Dendritic cell treated with granulocyte-macrophage colony-stimulating factor and Interleukin-4, amounts not matched to agents 40 ng/mL and 50 ng/mL, for 4 days (primary cell): ENCODE results near the gene STK32C.

Experiments used
- H3K27ac Mint-ChIP-seq: one replicate; pipeline ENCODE4 v1.8.0; 2022; ENCODE audit warnings: mild to moderate bottlenecking, mixed read lengths
- H3K27me3 Mint-ChIP-seq: one replicate; pipeline ENCODE4 v1.8.0; 2022; ENCODE audit warnings: mild to moderate bottlenecking, mixed read lengths
- H3K36me3 Mint-ChIP-seq: one replicate; pipeline ENCODE4 v1.8.0; 2022; ENCODE audit warnings: low read depth, mixed read lengths
- H3K4me1 Mint-ChIP-seq: one replicate; pipeline ENCODE4 v1.8.0; 2022; ENCODE audit warnings: low read depth, mixed read lengths
- H3K4me3 Mint-ChIP-seq: one replicate; pipeline ENCODE4 v1.8.0; 2022; ENCODE audit warnings: mild to moderate bottlenecking, moderate library complexity, mixed read lengths
- H3K9me3 Mint-ChIP-seq: one replicate; pipeline ENCODE4 v1.8.0; 2022; ENCODE audit warnings: mixed read lengths
- intact Hi-C: fragments of 100-400 bp; cut with micrococcal nuclease; formaldehyde crosslinking; loops from one replicate; pipeline ENCODE4 v1.15.0; 2022

The STK32C gene

GRCh38 chr10:132213917-132214316 lies 93.8 kb downstream of the STK32C start:
- no peak overlapping the region for H3K4me3 Mint-ChIP-seq
- intact Hi-C loops = no loop called here

GRCh38 chr10:132212816-132213215 lies 94.9 kb downstream of the STK32C start:
- intact Hi-C loops = no loop called here
- no peaks in the 10 kb centered on the region for H3K27me3 Mint-ChIP-seq
- peaks cover 100% of the 10 kb centered on the region for H3K36me3 Mint-ChIP-seq
- H3K27ac Mint-ChIP-seq = no peak overlapping the region
- H3K4me1 Mint-ChIP-seq = no peaks in the 10 kb centered on the region
- peaks cover 39% of the 10 kb centered on the region for H3K9me3 Mint-ChIP-seq
- no peak overlapping the region for H3K4me3 Mint-ChIP-seq

More at GRCh38 chr10:132213917-132214316, 93.8 kb downstream of the STK32C start:
- H3K27me3 Mint-ChIP-seq = no peaks in the 10 kb centered on the region
- peaks cover 41% of the 10 kb centered on the region for H3K9me3 Mint-ChIP-seq
- no peak overlapping the region for H3K27ac Mint-ChIP-seq
- H3K36me3 Mint-ChIP-seq = peaks cover 99% of the 10 kb centered on the region
- no peaks in the 10 kb centered on the region for H3K4me1 Mint-ChIP-seq

DNA sequence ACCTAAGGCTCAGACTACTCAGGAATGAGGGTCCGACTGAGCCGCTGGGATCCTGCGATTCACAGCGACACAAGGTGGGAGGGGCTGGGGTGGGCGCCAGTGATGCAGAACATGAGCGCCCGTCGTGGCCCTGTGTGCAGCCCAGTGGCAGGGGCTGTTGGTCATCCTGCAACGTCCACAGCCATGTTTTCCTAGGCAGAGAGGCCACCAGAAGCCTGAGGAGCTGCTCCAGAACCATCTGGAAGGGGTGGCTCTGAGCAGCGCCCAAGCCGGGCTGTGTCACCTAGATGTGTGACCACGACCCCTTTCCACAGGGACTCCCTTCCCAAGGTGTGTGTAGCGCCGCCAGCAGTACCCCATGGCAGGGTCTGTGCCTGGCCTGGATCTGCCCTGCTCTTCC lies 96.5 kb downstream of the STK32C start:
- Mint-ChIP-seq H3K27ac (no peak overlapping the region), H3K36me3 (peaks cover 100% of the 10 kb centered on the region), H3K9me3 (peaks cover 25% of the 10 kb centered on the region), H3K4me3 (no peak overlapping the region), H3K27me3 (no peaks in the 10 kb centered on the region), H3K4me1 (no peaks in the 10 kb centered on the region)
- intact Hi-C loops = no loop called here

DNA sequence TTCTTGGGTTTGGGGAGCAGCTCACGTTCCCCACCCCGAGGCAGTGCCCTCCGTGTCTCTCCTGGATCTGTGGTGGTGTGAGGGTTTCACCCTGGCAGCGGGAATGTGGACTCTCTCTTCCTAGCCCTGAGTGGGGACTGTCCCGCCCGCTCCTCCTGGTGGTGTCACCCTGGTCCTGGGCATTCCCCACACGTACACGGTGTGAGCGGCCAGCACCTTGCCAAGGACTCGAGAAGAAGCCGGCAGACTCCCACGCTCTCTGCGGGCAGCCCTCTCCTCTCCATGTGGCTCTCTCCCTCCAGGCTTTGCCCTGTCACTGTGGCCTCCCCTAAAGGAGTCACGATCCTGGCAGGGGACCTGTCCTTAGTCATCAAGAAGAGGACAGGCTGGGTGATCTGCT lies 97.0 kb downstream of the STK32C start:
- Mint-ChIP-seq H3K9me3 (peaks cover 23% of the 10 kb centered on the region), H3K4me1 (no peaks in the 10 kb centered on the region), H3K27ac (no peak overlapping the region), H3K36me3 (peaks cover 99% of the 10 kb centered on the region), H3K27me3 (no peaks in the 10 kb centered on the region), H3K4me3 (no peak overlapping the region)
- intact Hi-C loops = no loop called here

DNA sequence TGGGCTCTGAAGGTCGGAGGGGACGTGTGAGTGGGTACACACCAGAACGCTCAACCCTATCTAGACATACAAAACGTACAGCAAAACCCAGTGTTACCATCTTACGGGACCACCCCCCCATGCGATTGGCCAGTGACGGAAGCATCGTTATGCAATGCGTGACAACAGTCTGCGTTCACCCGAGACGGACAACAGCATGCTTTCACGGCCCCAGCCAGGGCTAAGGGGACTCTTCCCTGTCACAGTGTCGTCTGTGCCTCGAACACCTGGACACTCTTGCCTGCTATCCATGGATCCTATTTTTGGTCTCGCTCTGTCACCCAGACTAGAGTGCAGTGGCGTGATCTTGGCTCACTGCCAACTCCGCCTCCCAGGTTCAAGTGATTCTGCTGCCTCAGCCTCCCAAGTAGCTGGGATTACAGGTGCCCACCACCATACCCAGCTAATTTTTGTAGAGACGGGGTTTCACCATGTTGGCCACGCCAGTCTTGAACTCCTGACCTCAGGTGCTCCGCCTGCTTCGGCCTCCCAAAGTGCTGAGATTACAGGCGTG lies 97.7 kb downstream of the STK32C start:
- intact Hi-C loops = no loop called here
- no peaks in the 10 kb centered on the region for H3K27me3 Mint-ChIP-seq
- no peak overlapping the region for H3K4me3 Mint-ChIP-seq
- no peak overlapping the region for H3K27ac Mint-ChIP-seq
- H3K36me3 Mint-ChIP-seq = peaks cover 99% of the 10 kb centered on the region
- H3K9me3 Mint-ChIP-seq = peaks cover 16% of the 10 kb centered on the region
- H3K4me1 Mint-ChIP-seq = no peaks in the 10 kb centered on the region

GRCh38 chr10:132209130-132209529 lies 98.6 kb downstream of the STK32C start:
- Mint-ChIP-seq H3K36me3 (peaks cover 96% of the 10 kb centered on the region), H3K4me1 (no peaks in the 10 kb centered on the region), H3K4me3 (no peak overlapping the region), H3K9me3 (peaks cover 10% of the 10 kb centered on the region), H3K27ac (no peak overlapping the region), H3K27me3 (no peaks in the 10 kb centered on the region)
- intact Hi-C loops = no loop called here

GRCh38 chr10:132208462-132209050 lies 99.2 kb downstream of the STK32C start:
- Mint-ChIP-seq H3K36me3 (peaks cover 90% of the 10 kb centered on the region), H3K4me1 (no peaks in the 10 kb centered on the region), H3K4me3 (no peak overlapping the region), H3K27me3 (no peaks in the 10 kb centered on the region), H3K9me3 (peaks cover 5% of the 10 kb centered on the region), H3K27ac (no peak overlapping the region)
- intact Hi-C loops = no loop called here

DNA sequence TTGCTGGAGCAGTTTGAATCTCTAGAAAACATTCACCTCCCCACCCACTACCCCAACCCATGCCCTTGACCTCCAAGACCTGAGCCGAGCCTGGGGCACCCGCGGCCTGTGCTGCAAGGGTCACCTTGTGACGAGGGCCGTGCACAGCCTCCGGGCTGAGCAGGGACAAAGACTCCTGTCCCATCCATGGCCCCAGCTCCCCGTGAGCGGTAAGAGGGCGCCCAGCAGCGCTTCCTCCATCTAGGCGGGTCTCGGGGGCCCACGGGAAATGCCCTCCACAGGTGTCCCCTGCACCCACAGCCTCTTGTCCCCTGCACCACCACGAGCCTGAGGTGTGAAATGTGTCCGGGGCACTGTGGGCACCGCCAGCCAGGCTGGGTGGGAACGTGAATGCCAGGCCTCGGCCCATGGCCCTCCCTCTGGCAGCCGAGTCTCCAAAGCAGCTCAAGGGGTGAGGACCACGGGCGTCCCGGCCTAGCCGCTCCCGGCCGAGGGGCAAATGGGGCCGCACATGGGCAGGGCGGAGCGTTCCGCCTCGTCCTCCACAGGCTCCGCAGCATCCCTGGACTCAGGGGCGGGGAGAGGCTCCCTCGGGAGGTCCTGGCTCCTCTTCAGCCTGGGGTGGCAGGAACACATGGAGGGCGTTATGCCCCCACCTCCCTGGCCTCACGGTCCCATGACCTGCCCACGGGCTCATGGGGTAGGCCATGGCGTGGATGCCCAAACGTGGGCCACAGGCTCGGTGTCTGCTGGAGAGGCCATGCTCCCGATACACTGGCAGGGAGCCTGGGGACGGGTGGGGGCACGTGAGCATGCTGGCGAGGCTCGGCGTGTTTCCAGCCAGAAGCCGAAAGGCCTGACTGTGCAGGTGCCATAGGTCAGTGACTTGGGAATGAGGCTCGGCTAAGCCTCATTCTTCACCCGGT lies 100.0 kb downstream of the STK32C start:
- Mint-ChIP-seq H3K9me3 (no peaks in the 10 kb centered on the region), H3K27me3 (no peaks in the 10 kb centered on the region), H3K4me1 (no peaks in the 10 kb centered on the region), H3K4me3 (no peak overlapping the region), H3K27ac (no peak overlapping the region), H3K36me3 (peaks cover 82% of the 10 kb centered on the region)
- intact Hi-C loops = no loop called here

DNA sequence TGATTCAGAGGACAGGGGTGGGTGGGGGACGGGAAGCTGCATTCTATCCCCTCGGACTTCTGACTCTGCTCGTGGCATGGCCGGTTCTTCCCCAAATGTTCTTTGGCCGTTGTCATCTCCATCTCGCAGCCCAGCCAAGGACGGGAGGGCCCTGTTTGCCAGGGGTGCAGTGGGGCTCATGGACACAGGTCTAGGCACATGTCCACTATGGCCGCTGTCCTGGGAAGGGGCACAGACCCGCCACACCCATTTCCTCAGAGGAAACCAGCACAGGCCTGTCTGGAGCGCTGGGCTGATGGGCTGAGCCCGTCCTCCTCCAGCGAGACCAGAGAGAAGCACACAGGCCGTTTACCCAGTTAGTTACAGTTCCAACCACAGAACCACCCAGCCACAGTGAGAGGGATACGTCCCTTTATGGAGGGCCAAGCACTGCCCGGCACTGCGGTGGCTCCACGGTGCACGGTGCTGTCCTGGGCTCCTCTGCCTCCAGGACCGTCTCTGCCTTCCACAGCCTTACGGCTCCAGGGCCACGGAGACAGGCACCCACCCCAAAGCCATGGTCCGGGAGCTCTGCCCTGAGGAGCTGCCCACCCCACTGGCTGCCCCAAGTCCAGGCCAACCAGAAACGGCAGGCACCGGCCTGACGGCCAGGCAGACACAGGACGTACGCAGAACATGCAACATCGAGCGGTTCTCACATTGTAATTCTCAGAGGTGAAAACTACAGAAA lies 100.8 kb downstream of the STK32C start:
- Mint-ChIP-seq H3K4me3 (no peak overlapping the region), H3K36me3 (peaks cover 74% of the 10 kb centered on the region), H3K9me3 (no peaks in the 10 kb centered on the region), H3K4me1 (no peaks in the 10 kb centered on the region), H3K27me3 (no peaks in the 10 kb centered on the region), H3K27ac (no peak overlapping the region)
- intact Hi-C loops = no loop called here

DNA sequence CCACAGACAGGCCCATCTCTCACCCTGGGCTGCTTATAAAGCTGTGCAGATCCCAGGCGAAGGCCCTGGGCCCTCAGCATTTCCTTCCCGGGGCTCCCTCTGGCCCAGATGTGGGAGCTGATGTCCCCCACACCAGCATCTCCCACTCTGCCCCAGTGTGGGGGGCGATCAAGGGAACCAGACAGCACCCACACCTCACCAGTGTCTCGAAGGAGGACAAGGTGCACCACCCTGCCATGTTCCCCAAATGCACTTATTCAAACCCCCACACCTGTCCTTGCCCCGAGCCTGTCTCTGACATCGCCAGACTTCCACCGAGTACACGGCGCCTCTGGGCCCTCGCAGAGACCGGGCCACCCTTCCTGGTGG lies 101.4 kb downstream of the STK32C start:
- H3K4me3 Mint-ChIP-seq = no peak overlapping the region
- no peaks in the 10 kb centered on the region for H3K27me3 Mint-ChIP-seq
- H3K36me3 Mint-ChIP-seq = peaks cover 68% of the 10 kb centered on the region
- H3K9me3 Mint-ChIP-seq = no peaks in the 10 kb centered on the region
- H3K4me1 Mint-ChIP-seq = no peaks in the 10 kb centered on the region
- H3K27ac Mint-ChIP-seq = no peak overlapping the region
- intact Hi-C loops = no loop called here

DNA sequence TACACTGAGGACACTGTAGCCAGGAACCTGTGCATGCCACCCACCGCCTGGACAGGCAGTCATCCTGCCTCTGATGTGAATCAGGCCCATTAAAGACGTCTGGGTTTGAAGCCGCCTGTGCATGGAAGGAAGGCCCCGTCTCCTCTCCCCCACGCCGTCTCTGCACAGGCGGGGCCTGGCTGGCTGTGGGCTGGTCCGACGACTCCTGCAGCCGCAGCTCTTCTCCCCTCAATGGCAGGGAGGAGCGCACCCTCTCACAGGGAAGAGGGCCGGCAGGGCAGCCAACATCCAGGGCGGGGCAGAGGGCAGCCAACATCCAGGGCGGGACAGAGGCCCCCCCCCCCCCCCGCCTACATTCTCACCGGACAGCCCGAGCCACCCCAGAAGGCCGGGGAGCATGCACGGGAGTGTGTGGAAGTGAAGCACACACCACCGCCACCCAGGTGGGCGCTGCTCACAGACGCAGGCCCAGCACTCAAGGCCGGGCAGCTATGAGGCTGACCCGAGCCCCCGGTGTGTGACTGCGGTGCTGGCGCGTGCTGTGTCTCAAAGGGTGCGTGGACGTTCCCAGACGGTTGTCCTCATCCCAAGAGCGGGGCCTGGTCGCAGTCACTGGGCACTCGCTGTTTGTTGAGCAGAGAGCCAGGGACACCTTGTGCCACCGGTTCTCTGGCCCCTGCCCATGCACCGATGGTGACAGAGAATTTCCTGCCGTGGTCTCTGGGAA lies 101.9 kb downstream of the STK32C start:
- no peak overlapping the region for H3K4me3 Mint-ChIP-seq
- H3K9me3 Mint-ChIP-seq = no peaks in the 10 kb centered on the region
- H3K4me1 Mint-ChIP-seq = no peaks in the 10 kb centered on the region
- H3K27ac Mint-ChIP-seq = no peak overlapping the region
- H3K36me3 Mint-ChIP-seq = peaks cover 63% of the 10 kb centered on the region
- no peaks in the 10 kb centered on the region for H3K27me3 Mint-ChIP-seq
- intact Hi-C loops = no loop called here

GRCh38 chr10:132204781-132205473 lies 102.8 kb downstream of the STK32C start:
- H3K36me3 Mint-ChIP-seq = peaks cover 54% of the 10 kb centered on the region
- intact Hi-C loops = no loop called here
- no peak overlapping the region for H3K4me3 Mint-ChIP-seq
- no peak overlapping the region for H3K27ac Mint-ChIP-seq
- H3K27me3 Mint-ChIP-seq = no peaks in the 10 kb centered on the region
- H3K9me3 Mint-ChIP-seq = no peaks in the 10 kb centered on the region
- no peaks in the 10 kb centered on the region for H3K4me1 Mint-ChIP-seq
